DND-41 (cell line): ENCODE data around the gene OPCML.

ENCODE experiments used
- EZH2 ChIP-seq: IDR thresholded peaks from 3 replicates; pipeline ENCODE4 v1.6.1; 2012; ENCODE audit warnings: borderline replicate concordance, low read depth, mild to moderate bottlenecking, moderate library complexity, low read length, inconsistent platforms; ENCODE audit not compliant: severe bottlenecking
- TF ChIP-seq, protein P1 (sequence below): IDR thresholded peaks from 2 replicates; pipeline ENCODE4 v1.5.1; 2012; ENCODE audit warnings: borderline replicate concordance, low read length, moderate library complexity, mild to moderate bottlenecking; ENCODE audit not compliant: poor library complexity, severe bottlenecking; ENCODE audit errors: extremely low read depth

DNA sequence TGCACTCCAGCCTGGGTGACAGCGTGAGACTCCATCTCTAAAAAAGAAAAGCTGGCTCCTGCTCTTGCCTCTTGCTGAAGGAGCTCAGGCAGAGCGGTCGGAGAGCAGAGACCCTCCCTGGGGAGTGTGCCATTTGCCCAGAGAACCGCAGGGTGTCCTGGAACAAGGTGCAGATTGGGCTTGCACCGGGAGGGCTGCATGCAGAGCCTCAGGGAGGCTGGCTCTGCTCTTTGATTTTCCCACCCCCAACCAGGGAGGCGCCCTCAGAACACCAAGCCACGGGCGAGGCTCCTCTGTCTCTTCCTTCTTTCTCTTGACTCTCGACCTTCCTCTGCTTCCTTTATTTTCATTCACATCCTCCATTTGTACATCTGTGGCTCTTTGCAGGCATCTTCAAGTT, 889.1 kb downstream of the OPCML start:
- TF ChIP-seq, protein P1, sequence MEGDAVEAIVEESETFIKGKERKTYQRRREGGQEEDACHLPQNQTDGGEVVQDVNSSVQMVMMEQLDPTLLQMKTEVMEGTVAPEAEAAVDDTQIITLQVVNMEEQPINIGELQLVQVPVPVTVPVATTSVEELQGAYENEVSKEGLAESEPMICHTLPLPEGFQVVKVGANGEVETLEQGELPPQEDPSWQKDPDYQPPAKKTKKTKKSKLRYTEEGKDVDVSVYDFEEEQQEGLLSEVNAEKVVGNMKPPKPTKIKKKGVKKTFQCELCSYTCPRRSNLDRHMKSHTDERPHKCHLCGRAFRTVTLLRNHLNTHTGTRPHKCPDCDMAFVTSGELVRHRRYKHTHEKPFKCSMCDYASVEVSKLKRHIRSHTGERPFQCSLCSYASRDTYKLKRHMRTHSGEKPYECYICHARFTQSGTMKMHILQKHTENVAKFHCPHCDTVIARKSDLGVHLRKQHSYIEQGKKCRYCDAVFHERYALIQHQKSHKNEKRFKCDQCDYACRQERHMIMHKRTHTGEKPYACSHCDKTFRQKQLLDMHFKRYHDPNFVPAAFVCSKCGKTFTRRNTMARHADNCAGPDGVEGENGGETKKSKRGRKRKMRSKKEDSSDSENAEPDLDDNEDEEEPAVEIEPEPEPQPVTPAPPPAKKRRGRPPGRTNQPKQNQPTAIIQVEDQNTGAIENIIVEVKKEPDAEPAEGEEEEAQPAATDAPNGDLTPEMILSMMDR, result no peak
- no peak for TF ChIP-seq EZH2
